PC-3 (cell line): ENCODE measurements around the gene BRD4.

Experiments
- EZH2 ChIP-seq: fragments of 300-600 bp; sonication (generic); IDR thresholded peaks from one replicate; pipeline ENCODE4 v1.6.1; 2017; ENCODE audit warnings: antibody characterized with exemption, mild to moderate bottlenecking, low read length; ENCODE audit not compliant: unreplicated experiment
- TF ChIP-seq, protein P1 (sequence below): fragments of 300-600 bp; sonication (generic); conservative IDR thresholded peaks from 2 replicates; pipeline ENCODE4 v1.5.1; 2017; ENCODE audit warnings: antibody characterized with exemption, low read depth, mild to moderate bottlenecking, low read length

DNA sequence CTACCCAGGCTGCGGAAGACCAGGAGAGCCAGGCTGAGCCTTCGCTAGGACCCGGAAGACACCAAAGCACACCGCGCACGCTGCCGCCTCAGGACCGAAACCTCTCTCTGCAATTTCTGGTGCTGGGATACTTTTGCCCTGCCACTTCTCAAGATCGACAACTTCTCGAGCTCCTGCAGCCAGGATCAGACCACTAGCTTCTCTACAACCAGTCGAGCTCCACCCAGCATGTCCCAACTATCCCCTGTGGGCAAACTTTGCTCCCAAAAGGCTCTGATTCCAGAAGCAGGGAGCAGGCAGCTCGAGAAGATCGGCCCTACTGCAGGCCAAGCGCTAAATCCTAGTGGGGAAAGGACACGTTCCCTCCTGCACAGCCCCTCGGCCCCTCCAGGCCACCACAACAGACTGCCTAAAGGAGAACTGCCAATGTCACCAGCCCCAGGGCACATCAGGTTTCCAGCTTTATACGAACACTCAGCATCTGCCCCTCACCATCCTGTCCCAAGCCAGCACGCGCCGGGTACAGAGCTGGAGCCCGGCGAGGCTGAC, 46.3 kb upstream of the BRD4 start:
- TF ChIP-seq, protein P1, sequence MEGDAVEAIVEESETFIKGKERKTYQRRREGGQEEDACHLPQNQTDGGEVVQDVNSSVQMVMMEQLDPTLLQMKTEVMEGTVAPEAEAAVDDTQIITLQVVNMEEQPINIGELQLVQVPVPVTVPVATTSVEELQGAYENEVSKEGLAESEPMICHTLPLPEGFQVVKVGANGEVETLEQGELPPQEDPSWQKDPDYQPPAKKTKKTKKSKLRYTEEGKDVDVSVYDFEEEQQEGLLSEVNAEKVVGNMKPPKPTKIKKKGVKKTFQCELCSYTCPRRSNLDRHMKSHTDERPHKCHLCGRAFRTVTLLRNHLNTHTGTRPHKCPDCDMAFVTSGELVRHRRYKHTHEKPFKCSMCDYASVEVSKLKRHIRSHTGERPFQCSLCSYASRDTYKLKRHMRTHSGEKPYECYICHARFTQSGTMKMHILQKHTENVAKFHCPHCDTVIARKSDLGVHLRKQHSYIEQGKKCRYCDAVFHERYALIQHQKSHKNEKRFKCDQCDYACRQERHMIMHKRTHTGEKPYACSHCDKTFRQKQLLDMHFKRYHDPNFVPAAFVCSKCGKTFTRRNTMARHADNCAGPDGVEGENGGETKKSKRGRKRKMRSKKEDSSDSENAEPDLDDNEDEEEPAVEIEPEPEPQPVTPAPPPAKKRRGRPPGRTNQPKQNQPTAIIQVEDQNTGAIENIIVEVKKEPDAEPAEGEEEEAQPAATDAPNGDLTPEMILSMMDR, result no peak
- no peak for TF ChIP-seq EZH2
